ENCODE measurements around the gene KIF5A.
"Not testable (repeated sequence)": the region's sequence is repeated elsewhere in the genome, so short reads cannot be mapped to it uniquely, and the experiment has no call there.

KIF5A gene

DNA sequence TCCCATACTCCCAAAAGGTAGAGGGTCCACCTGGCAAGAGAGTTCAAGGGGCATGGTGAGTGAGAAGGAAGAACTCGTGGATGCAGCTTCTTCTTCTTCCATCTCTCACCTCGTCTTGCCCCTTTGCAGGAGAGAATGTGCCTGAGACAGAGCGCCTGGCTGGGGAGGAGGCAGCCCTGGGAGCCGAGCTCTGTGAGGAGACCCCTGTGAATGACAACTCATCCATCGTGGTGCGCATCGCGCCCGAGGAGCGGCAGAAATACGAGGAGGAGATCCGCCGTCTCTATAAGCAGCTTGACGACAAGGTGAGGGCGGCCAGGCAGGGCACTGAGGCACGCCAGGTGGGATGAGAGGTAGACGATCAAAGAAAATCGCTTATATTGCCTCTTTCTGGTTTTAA is 20.0 kb downstream of the KIF5A start:
- TF ChIP-seq PAX5 (IDR thresholded peaks at IDR 0.05; ENCODE audit: insufficient read depth, low read length, severe bottlenecking): no peak
- TF ChIP-seq TAF1 (IDR thresholded peaks at IDR 0.05; ENCODE audit: low read depth, low read length): no peak
- DNase-seq (ENCODE audit: insufficient read length, low spot score) (no peak), FAIRE-seq (no peak)

- not testable (repeated sequence) for FAIRE-seq; DNase-seq (ENCODE audit: insufficient read length, low spot score)
Observed at GRCh38 chr12:57570438-57570837, 20.6 kb downstream of the KIF5A start.

DNA sequence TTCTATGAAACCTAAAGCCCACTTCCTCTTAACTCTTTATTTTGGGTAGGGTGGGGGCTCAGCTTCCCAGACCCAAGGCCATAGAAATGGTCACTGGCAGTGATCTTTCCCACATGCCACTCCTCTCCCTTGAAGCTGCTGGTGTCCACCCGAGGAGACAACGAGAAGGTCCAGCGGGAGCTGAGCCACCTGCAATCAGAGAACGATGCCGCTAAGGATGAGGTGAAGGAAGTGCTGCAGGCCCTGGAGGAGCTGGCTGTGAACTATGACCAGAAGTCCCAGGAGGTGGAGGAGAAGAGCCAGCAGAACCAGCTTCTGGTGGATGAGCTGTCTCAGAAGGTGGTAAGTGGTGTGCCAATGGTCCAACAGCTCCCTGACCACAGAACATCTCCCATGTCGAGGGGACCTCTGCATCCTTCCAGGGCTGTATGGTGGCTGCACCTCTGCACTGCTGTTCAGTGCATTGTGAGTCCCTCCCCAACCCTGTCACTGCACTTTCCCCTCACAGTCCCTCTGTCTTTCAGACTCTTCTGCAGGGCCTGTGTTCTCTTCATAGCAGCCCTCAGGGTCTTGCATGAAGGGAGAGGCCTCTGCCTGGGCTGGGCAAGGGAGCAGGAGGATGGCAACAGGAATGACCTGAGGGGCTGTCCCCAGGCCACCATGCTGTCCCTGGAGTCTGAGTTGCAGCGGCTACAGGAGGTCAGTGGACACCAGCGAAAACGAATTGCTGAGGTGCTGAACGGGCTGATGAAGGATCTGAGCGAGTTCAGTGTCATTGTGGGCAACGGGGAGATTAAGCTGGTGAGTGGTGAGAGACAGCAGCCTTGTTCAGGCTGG is 22.3 kb downstream of the KIF5A start:
- DNase-seq (ENCODE audit: insufficient read length, low spot score) (no peak), FAIRE-seq (no peak)
- TF ChIP-seq TAF1 (IDR thresholded peaks at IDR 0.05; ENCODE audit: low read depth, low read length): no peak
- no peak for TF ChIP-seq POU2F2 (IDR thresholded peaks at IDR 0.05; ENCODE audit: low read depth, low read length)
- no peak for TF ChIP-seq SPI1 (IDR thresholded peaks at IDR 0.05; ENCODE audit: low read depth, low read length)
- TF ChIP-seq POLR2AphosphoS5 (IDR thresholded peaks at IDR 0.05; ENCODE audit: low read depth, low read length): no peak
- TF ChIP-seq PAX5 (IDR thresholded peaks at IDR 0.05; ENCODE audit: insufficient read depth, low read length, severe bottlenecking): no peak
- TF ChIP-seq POLR2A (IDR thresholded peaks at IDR 0.05; ENCODE audit: low read depth, low read length): no peak

DNA sequence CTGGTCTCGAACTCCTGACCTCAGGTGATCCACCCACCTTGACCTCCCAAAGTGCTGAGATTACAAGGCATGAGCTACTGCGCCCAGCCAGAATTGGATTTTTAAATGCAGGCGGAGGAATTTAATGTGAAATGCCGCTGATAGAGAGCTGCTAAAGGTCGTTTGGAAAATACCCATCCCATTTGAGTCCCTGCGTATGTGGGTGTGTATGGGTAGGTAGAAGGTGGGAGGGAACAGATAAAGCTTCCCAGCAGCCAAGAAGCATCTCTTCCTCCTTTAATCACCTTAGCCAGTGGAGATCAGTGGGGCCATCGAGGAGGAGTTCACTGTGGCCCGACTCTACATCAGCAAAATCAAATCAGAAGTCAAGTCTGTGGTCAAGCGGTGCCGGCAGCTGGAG is 25.0 kb downstream of the KIF5A start:
- TF ChIP-seq POLR2A (IDR thresholded peaks at IDR 0.05; ENCODE audit: low read depth, low read length): no peak
- no peak for TF ChIP-seq PAX5 (IDR thresholded peaks at IDR 0.05; ENCODE audit: insufficient read depth, low read length, severe bottlenecking)
- no peak for TF ChIP-seq TAF1 (IDR thresholded peaks at IDR 0.05; ENCODE audit: low read depth, low read length)
- no peak for TF ChIP-seq POLR2AphosphoS5 (IDR thresholded peaks at IDR 0.05; ENCODE audit: low read depth, low read length)
- TF ChIP-seq SPI1 (IDR thresholded peaks at IDR 0.05; ENCODE audit: low read depth, low read length): no peak
- TF ChIP-seq POU2F2 (IDR thresholded peaks at IDR 0.05; ENCODE audit: low read depth, low read length): no peak
- DNase-seq (ENCODE audit: insufficient read length, low spot score): no peak
- FAIRE-seq: no peak

GRCh38 chr12:57575771-57576612 is 26.1 kb downstream of the KIF5A start:
- DNase-seq (ENCODE audit: insufficient read length, low spot score) (no peak), FAIRE-seq (no peak)
- TF ChIP-seq PAX5 (IDR thresholded peaks at IDR 0.05; ENCODE audit: insufficient read depth, low read length, severe bottlenecking): no peak
- TF ChIP-seq SPI1 (IDR thresholded peaks at IDR 0.05; ENCODE audit: low read depth, low read length): no peak
- no peak for TF ChIP-seq POLR2AphosphoS5 (IDR thresholded peaks at IDR 0.05; ENCODE audit: low read depth, low read length)
- TF ChIP-seq TAF1 (IDR thresholded peaks at IDR 0.05; ENCODE audit: low read depth, low read length): no peak
- TF ChIP-seq POLR2A (IDR thresholded peaks at IDR 0.05; ENCODE audit: low read depth, low read length): no peak
- no peak for TF ChIP-seq POU2F2 (IDR thresholded peaks at IDR 0.05; ENCODE audit: low read depth, low read length)

- FAIRE-seq: no peak
- TF ChIP-seq TAF1 (IDR thresholded peaks at IDR 0.05; ENCODE audit: low read depth, low read length): no peak
- TF ChIP-seq POLR2AphosphoS5 (IDR thresholded peaks at IDR 0.05; ENCODE audit: low read depth, low read length): no peak
- no peak for TF ChIP-seq PAX5 (IDR thresholded peaks at IDR 0.05; ENCODE audit: insufficient read depth, low read length, severe bottlenecking)
- no peak for TF ChIP-seq POLR2A (IDR thresholded peaks at IDR 0.05; ENCODE audit: low read depth, low read length)
- no peak for TF ChIP-seq SPI1 (IDR thresholded peaks at IDR 0.05; ENCODE audit: low read depth, low read length)
- no peak for TF ChIP-seq POU2F2 (IDR thresholded peaks at IDR 0.05; ENCODE audit: low read depth, low read length)
- DNase-seq (ENCODE audit: insufficient read length, low spot score): no peak
Observed at GRCh38 chr12:57576613-57577160, 26.8 kb downstream of the KIF5A start.

DNA sequence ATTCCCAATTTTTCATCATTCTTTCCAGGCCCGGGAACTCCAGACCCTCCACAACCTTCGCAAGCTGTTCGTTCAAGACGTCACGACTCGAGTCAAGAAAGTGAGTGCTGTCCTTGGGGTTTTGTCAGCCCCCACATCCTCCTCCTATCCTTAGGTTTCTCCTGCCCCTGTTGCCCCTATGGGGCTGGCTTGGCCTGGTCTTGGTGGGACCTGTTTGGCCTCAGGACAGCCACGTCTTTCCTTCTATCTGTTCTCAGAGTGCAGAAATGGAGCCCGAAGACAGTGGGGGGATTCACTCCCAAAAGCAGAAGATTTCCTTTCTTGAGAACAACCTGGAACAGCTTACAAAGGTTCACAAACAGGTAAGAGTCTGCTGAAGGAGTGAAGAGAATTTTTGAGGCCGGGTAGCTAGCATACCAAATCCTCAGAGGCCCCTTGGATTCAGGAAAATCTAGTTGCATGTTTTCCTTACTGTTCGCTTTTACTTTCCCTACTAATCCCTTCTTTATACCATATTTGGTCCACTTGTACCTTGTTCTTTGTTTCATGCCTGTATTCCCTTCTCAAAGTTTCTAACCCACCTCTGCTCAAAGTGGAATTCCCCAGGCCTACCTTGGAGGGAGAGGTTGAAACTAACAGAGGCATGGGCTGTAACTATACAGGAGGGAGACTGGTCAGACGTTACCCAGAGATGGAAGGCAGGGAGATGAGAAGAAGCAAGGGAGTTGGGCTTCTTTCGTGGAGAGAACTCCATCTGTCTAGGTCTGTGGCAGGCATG is 28.3 kb downstream of the KIF5A start:
- no peak for DNase-seq (ENCODE audit: insufficient read length, low spot score)
- no peak for TF ChIP-seq POU2F2 (IDR thresholded peaks at IDR 0.05; ENCODE audit: low read depth, low read length)
- no peak for TF ChIP-seq SPI1 (IDR thresholded peaks at IDR 0.05; ENCODE audit: low read depth, low read length)
- no peak for TF ChIP-seq POLR2AphosphoS5 (IDR thresholded peaks at IDR 0.05; ENCODE audit: low read depth, low read length)
- no peak for TF ChIP-seq TAF1 (IDR thresholded peaks at IDR 0.05; ENCODE audit: low read depth, low read length)
- no peak for TF ChIP-seq POLR2A (IDR thresholded peaks at IDR 0.05; ENCODE audit: low read depth, low read length)
- no peak for TF ChIP-seq PAX5 (IDR thresholded peaks at IDR 0.05; ENCODE audit: insufficient read depth, low read length, severe bottlenecking)
- no peak for FAIRE-seq

DNA sequence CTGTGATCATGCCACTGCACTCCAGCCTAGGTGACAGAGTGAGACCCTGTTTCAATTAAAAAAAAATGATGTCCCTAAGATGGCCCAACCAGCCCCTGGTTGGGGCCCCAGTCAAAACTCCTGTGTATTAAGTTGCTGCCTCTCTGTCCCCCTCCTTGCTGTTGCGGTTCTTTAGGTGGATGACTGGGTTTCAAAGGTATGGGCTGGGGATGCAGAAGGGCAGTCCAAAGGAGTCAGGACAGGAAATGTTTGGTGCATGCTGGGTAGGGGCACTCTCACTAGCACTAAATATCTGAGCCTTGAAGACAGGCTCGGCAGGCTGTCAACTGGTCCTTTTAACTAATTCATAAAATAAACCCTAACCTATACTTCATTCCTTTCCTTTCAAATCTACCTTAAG is 29.2 kb downstream of the KIF5A start:
- no peak for TF ChIP-seq POLR2A (IDR thresholded peaks at IDR 0.05; ENCODE audit: low read depth, low read length)
- no peak for TF ChIP-seq POU2F2 (IDR thresholded peaks at IDR 0.05; ENCODE audit: low read depth, low read length)
- no peak for TF ChIP-seq POLR2AphosphoS5 (IDR thresholded peaks at IDR 0.05; ENCODE audit: low read depth, low read length)
- DNase-seq (ENCODE audit: insufficient read length, low spot score) (no peak), FAIRE-seq (no peak)

GRCh38 chr12:57579677-57580465 is 30.0 kb downstream of the KIF5A start:
- TF ChIP-seq POLR2A (IDR thresholded peaks at IDR 0.05; ENCODE audit: low read depth, low read length) (no peak), POLR2AphosphoS5 (IDR thresholded peaks at IDR 0.05; ENCODE audit: low read depth, low read length) (no peak), POU2F2 (IDR thresholded peaks at IDR 0.05; ENCODE audit: low read depth, low read length) (no peak), PAX5 (IDR thresholded peaks at IDR 0.05; ENCODE audit: insufficient read depth, low read length, severe bottlenecking) (no peak), SPI1 (IDR thresholded peaks at IDR 0.05; ENCODE audit: low read depth, low read length) (no peak), TAF1 (IDR thresholded peaks at IDR 0.05; ENCODE audit: low read depth, low read length) (no peak)
- FAIRE-seq: no peak
- no peak for DNase-seq (ENCODE audit: insufficient read length, low spot score)
